Loucy (cell line): ENCODE data around the gene CUEDC2.

Source experiments
- H2AFZ ChIP-seq: fragments of 200-600 bp; sonication (generic); 2 replicates; pipeline ENCODE4 v1.6.0; 2016; ENCODE audit warnings: antibody characterized with exemption, mild to moderate bottlenecking, low read length, moderate library complexity
- H3F3A ChIP-seq: fragments of 200-600 bp; 2 replicates; pipeline ENCODE4 v1.6.0; 2016; ENCODE audit warnings: antibody characterized with exemption, low read depth, mild to moderate bottlenecking
- H3K27me3 ChIP-seq: fragments of 200-600 bp; sonication (generic); 2 replicates; pipeline ENCODE4 v1.6.1; 2014; ENCODE audit warnings: low read length, mild to moderate bottlenecking; ENCODE audit not compliant: insufficient read depth, poor library complexity, severe bottlenecking
- H3K36me3 ChIP-seq: fragments of 200-600 bp; sonication (generic); 2 replicates; pipeline ENCODE4 v1.6.1; 2016; ENCODE audit warnings: low read length; ENCODE audit not compliant: insufficient read depth
- H3K4me1 ChIP-seq: fragments of 200-600 bp; sonication (generic); 2 replicates; pipeline ENCODE4 v1.5.1; 2014; ENCODE audit warnings: low read length, mild to moderate bottlenecking; ENCODE audit not compliant: insufficient read depth, poor library complexity, severe bottlenecking
- H3K4me2 ChIP-seq: fragments of 200-600 bp; sonication (generic); 2 replicates; pipeline ENCODE4 v1.6.0; 2014; ENCODE audit warnings: antibody characterized with exemption, low read length, low read depth, mild to moderate bottlenecking; ENCODE audit not compliant: poor library complexity, severe bottlenecking
- H3K4me3 ChIP-seq: fragments of 200-600 bp; sonication (generic); 2 replicates; pipeline ENCODE4 v1.5.1; 2014; ENCODE audit warnings: low read length, mild to moderate bottlenecking, mixed read lengths; ENCODE audit not compliant: poor library complexity, severe bottlenecking
- H3K79me2 ChIP-seq: fragments of 200-600 bp; sonication (generic); 2 replicates; pipeline ENCODE4 v1.6.1; 2014; ENCODE audit warnings: low read length; ENCODE audit not compliant: insufficient read depth
- H3K9ac ChIP-seq: fragments of 200-600 bp; sonication (generic); 2 replicates; pipeline ENCODE4 v1.6.0; 2014; ENCODE audit warnings: mild to moderate bottlenecking, low read depth, low read length, moderate library complexity; ENCODE audit not compliant: poor library complexity, severe bottlenecking
- H3K9me2 ChIP-seq: fragments of 200-600 bp; sonication (generic); replicated peaks from 2 replicates; pipeline ENCODE4 v1.6.1; 2016; ENCODE audit warnings: low read depth, low read length, mixed read lengths
- H3K9me3 ChIP-seq: fragments of 200-600 bp; sonication (generic); 2 replicates; pipeline ENCODE4 v1.6.1; 2014; ENCODE audit warnings: mild to moderate bottlenecking, antibody characterized with exemption, low read length, low read depth; ENCODE audit not compliant: insufficient read depth
- H4K20me1 ChIP-seq: fragments of 200-600 bp; sonication (generic); 2 replicates; pipeline ENCODE4 v1.6.0; 2014; ENCODE audit warnings: antibody characterized with exemption, low read length, mild to moderate bottlenecking; ENCODE audit not compliant: insufficient read depth, poor library complexity, severe bottlenecking
- CTCF ChIP-seq: fragments of 200-600 bp; sonication (generic); conservative IDR thresholded peaks from 2 replicates; pipeline ENCODE4 v1.5.1; 2014; ENCODE audit warnings: mild to moderate bottlenecking, antibody characterized with exemption, low read length
- EZH2phosphoT487 ChIP-seq: fragments of 200-600 bp; IDR thresholded peaks from 2 replicates; pipeline ENCODE4 v1.6.1; 2018; ENCODE audit warnings: antibody characterized with exemption, mild to moderate bottlenecking, moderate library complexity, borderline replicate concordance

The CUEDC2 gene

GRCh38 chr10:102407425-102408130 lies 24.8 kb downstream of the CUEDC2 start:
- no peaks in the 10 kb centered on the region for H3K9me2 ChIP-seq
- no peaks in the 10 kb centered on the region for H3K79me2 ChIP-seq
- no peak overlapping the region for H2AFZ ChIP-seq
- no peaks in the 10 kb centered on the region for H4K20me1 ChIP-seq
- H3K9me3 ChIP-seq: no peaks in the 10 kb centered on the region
- no peak for TF ChIP-seq CTCF
- TF ChIP-seq EZH2phosphoT487: no peak
- no peaks in the 10 kb centered on the region for H3K4me1 ChIP-seq
- H3K4me3 ChIP-seq: no peak overlapping the region
- peaks cover 25% of the 10 kb centered on the region for H3K27me3 ChIP-seq
- H3K9ac ChIP-seq: no peak overlapping the region
- no peaks in the 10 kb centered on the region for H3K36me3 ChIP-seq
- no peaks in the 10 kb centered on the region for H3F3A ChIP-seq
- H3K4me2 ChIP-seq: no peak overlapping the region

- Histone ChIP-seq H3K36me3 (no peaks in the 10 kb centered on the region), H3K9me2 (no peaks in the 10 kb centered on the region), H3K4me3 (no peak overlapping the region), H3K9me3 (no peaks in the 10 kb centered on the region), H3K27me3 (peaks cover 25% of the 10 kb centered on the region), H3K79me2 (no peaks in the 10 kb centered on the region), H3K9ac (no peak overlapping the region), H3K4me1 (no peaks in the 10 kb centered on the region), H4K20me1 (no peaks in the 10 kb centered on the region), H3F3A (no peaks in the 10 kb centered on the region), H3K4me2 (no peak overlapping the region), H2AFZ (no peak overlapping the region)
- TF ChIP-seq EZH2phosphoT487: no peak
- no peak for TF ChIP-seq CTCF
These were observed 25.6 kb downstream of the CUEDC2 start for GRCh38 chr10:102406815-102407214.

GRCh38 chr10:102405632-102406031 lies 26.7 kb downstream of the CUEDC2 start:
- Histone ChIP-seq H3K27me3 (peaks cover 19% of the 10 kb centered on the region), H3K9me3 (no peaks in the 10 kb centered on the region), H3F3A (no peaks in the 10 kb centered on the region), H3K9ac (no peak overlapping the region), H2AFZ (no peak overlapping the region), H3K4me3 (no peak overlapping the region), H3K36me3 (peaks cover 3% of the 10 kb centered on the region; the same call in 1 of the 2 replicates), H3K9me2 (no peaks in the 10 kb centered on the region), H3K4me1 (no peaks in the 10 kb centered on the region), H3K79me2 (no peaks in the 10 kb centered on the region), H3K4me2 (no peak overlapping the region), H4K20me1 (no peaks in the 10 kb centered on the region)
- TF ChIP-seq CTCF (no peak), EZH2phosphoT487 (no peak)
